Ishikawa (cell line): ENCODE results near the gene USP46.

Source experiments
- CEBPB ChIP-seq: IDR thresholded peaks from 2 replicates; pipeline ENCODE4 v1.6.1; 2012
- EGR1 ChIP-seq: IDR thresholded peaks from 2 replicates; pipeline ENCODE4 v1.6.1; 2012
- TF ChIP-seq, protein P1 (sequence below): IDR thresholded peaks from 2 replicates; pipeline ENCODE4 v1.6.1; 2012

GRCh38 chr4:52578951-52579350 lies 80.2 kb downstream of the USP46 start:
- TF ChIP-seq CEBPB (no peak), EGR1 (no peak)
- TF ChIP-seq, protein P1, sequence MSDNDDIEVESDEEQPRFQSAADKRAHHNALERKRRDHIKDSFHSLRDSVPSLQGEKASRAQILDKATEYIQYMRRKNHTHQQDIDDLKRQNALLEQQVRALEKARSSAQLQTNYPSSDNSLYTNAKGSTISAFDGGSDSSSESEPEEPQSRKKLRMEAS, result no peak
